Breast epithelium (tissue), 4 donors: ENCODE data around the gene CPM. TPM values are rescaled to one million over a fixed set of nuclear protein-coding genes. Genes with fewer than 3 reads are reported as not detected.

Experiments used
- DNase-seq, 2 donors: peaks; one replicate each; pipeline ENCODE4 v3.0.0-alpha.2; 2019; ENCODE audit warnings: low spot score in 2 of 2
- H3K27ac ChIP-seq, 2 donors: fragments of 200-600 bp; sonication (generic) in 1 of 2; one replicate each; pipeline ENCODE4 v1.5.1; 2016 to 2019; ENCODE audit warnings: mild to moderate bottlenecking in 1 of 2
- H3K27me3 ChIP-seq, 2 donors: fragments of 200-600 bp; sonication (generic) in 1 of 2; one replicate each; pipeline versions ENCODE4 v1.5.1 to v1.6.0; 2017 to 2019; ENCODE audit warnings: control low read depth in 1 of 2, mild to moderate bottlenecking in 1 of 2
- H3K36me3 ChIP-seq: fragments of 200-600 bp; one replicate; pipeline ENCODE4 v1.5.1; 2019
- H3K4me1 ChIP-seq, 2 donors: fragments of 200-600 bp; sonication (generic); one replicate each; pipeline ENCODE4 v1.5.1; 2016 to 2019; ENCODE audit warnings: control low read depth in 1 of 2
- H3K4me3 ChIP-seq, 3 donors: fragments of 200-600 bp; sonication (generic); 1 replicate in 2 of 3; 2 replicates in 1 of 3; pipeline ENCODE4 v1.5.1; 2016 to 2019; ENCODE audit warnings: mild to moderate bottlenecking in 3 of 3, moderate library complexity in 2 of 3
- H3K9me3 ChIP-seq, 2 donors: fragments of 200-600 bp; sonication (generic) in 1 of 2; one replicate each; pipeline ENCODE4 v1.5.1; 2016 to 2019; ENCODE audit warnings: control low read depth in 1 of 2
- CTCF ChIP-seq, 3 donors: fragments of 450-650 bp; IDR thresholded peaks; one replicate each; pipeline ENCODE4 v1.5.1; 2016 to 2017; ENCODE audit warnings: antibody characterized with exemption in 3 of 3, mild to moderate bottlenecking in 3 of 3, moderate library complexity in 3 of 3
- POLR2A ChIP-seq: fragments of 450-650 bp; IDR thresholded peaks from one replicate; pipeline ENCODE4 v1.6.1; 2016; ENCODE audit warnings: antibody characterized with exemption, mild to moderate bottlenecking, moderate library complexity
- POLR2AphosphoS5 ChIP-seq, 3 donors: sonication (generic); formaldehyde crosslinking; IDR thresholded peaks; one replicate each; pipeline ENCODE4 v1.6.1; 2017; ENCODE audit warnings: antibody characterized with exemption in 3 of 3
- intact Hi-C: fragments of 100-400 bp; cut with DNase I; formaldehyde crosslinking; loops from one replicate; pipeline ENCODE4 v1.15.1; 2023; ENCODE audit warnings: low total_unique reads
- total RNA-seq, 3 donors: library from RNA; depleted of rRNA; stranded (reverse); fragments of >200 nt; gene quantifications; one replicate each; pipeline ENCODE4 v1.1.0, GENCODE V29; 2016

Gene CPM
- total RNA-seq, 3 donors from 2014 or later = 63.4 to 1,281 (median 78.3) TPM

- H3K4me3 ChIP-seq = no peak overlapping the region
- no peaks in the 10 kb centered on the region for H3K9me3 ChIP-seq
- no peak for DNase-seq
- H3K27me3 ChIP-seq = no peaks in the 10 kb centered on the region
- H3K36me3 ChIP-seq = no peaks in the 10 kb centered on the region
- intact Hi-C loops = no loop called here
- no peak overlapping the region for H3K27ac ChIP-seq
- no peak for TF ChIP-seq POLR2AphosphoS5 (IDR thresholded peaks at IDR 0.05)
- TF ChIP-seq POLR2A = no peak
- TF ChIP-seq CTCF (IDR thresholded peaks at IDR 0.05) = no peak
- H3K4me1 ChIP-seq = no peaks in the 10 kb centered on the region
Observed at GRCh38 chr12:68939505-68939904, 6.5 kb upstream of the CPM start.

- TF ChIP-seq CTCF (IDR thresholded peaks at IDR 0.05) = no peak
- no peak for TF ChIP-seq POLR2AphosphoS5 (IDR thresholded peaks at IDR 0.05)
- TF ChIP-seq POLR2A = no peak
- DNase-seq = no peak
- intact Hi-C loops = no loop called here
Observed at GRCh38 chr12:68934392-68934791, 1.4 kb upstream of the CPM start.

GRCh38 chr12:68932128-68932960 lies 627 bp downstream of the CPM start:
- no peaks in the 10 kb centered on the region for H3K4me1 ChIP-seq
- no peak for TF ChIP-seq CTCF (IDR thresholded peaks at IDR 0.05)
- no peak for TF ChIP-seq POLR2AphosphoS5 (IDR thresholded peaks at IDR 0.05)
- TF ChIP-seq POLR2A = no peak
- no peaks in the 10 kb centered on the region for H3K27me3 ChIP-seq
- no peaks in the 10 kb centered on the region for H3K9me3 ChIP-seq
- intact Hi-C loops = no loop called here
- peak overlapping the region in 1 of 2 donors; percentile 33 for H3K27ac ChIP-seq
- H3K4me3 ChIP-seq = peak overlapping the region; percentile 66 to 82 (median 72)
- no peak for DNase-seq
- H3K36me3 ChIP-seq = no peaks in the 10 kb centered on the region

More at GRCh38 chr12:68934392-68934791, 1.4 kb upstream of the CPM start:
- H3K27ac ChIP-seq = no peak overlapping the region
- no peaks in the 10 kb centered on the region for H3K36me3 ChIP-seq
- H3K27me3 ChIP-seq = no peaks in the 10 kb centered on the region
- H3K4me3 ChIP-seq = no peak overlapping the region
- H3K4me1 ChIP-seq = no peaks in the 10 kb centered on the region
- H3K9me3 ChIP-seq = no peaks in the 10 kb centered on the region

GRCh38 chr12:68930178-68930577 lies 2.8 kb downstream of the CPM start:
- no peaks in the 10 kb centered on the region for H3K27me3 ChIP-seq
- intact Hi-C loops = no loop called here
- H3K27ac ChIP-seq = no peak overlapping the region
- no peaks in the 10 kb centered on the region for H3K9me3 ChIP-seq
- TF ChIP-seq POLR2AphosphoS5 (IDR thresholded peaks at IDR 0.05) (no peak), POLR2A (no peak), CTCF (IDR thresholded peaks at IDR 0.05) (no peak)
- H3K4me1 ChIP-seq = no peaks in the 10 kb centered on the region
- H3K36me3 ChIP-seq = no peaks in the 10 kb centered on the region
- no peak for DNase-seq
- H3K4me3 ChIP-seq = peak overlapping the region in 2 of 3 donors; percentile 4 to 72

GRCh38 chr12:68924546-68924945 lies 8.4 kb downstream of the CPM start:
- H3K27me3 ChIP-seq = no peaks in the 10 kb centered on the region
- H3K4me3 ChIP-seq = no peak overlapping the region
- H3K36me3 ChIP-seq = no peaks in the 10 kb centered on the region
- H3K4me1 ChIP-seq = no peaks in the 10 kb centered on the region
- intact Hi-C loops = no loop called here
- DNase-seq = no peak
- no peak overlapping the region for H3K27ac ChIP-seq
- no peaks in the 10 kb centered on the region for H3K9me3 ChIP-seq
- TF ChIP-seq POLR2A = no peak
- no peak for TF ChIP-seq CTCF (IDR thresholded peaks at IDR 0.05)
- no peak for TF ChIP-seq POLR2AphosphoS5 (IDR thresholded peaks at IDR 0.05)
